Left forelimb (tissue), 1 donor: Measurements from ENCODE around the gene PCAT6.

Experiments used
- DNase-seq: peaks from one replicate; pipeline ENCODE4 v3.0.0-alpha.2; 2018; ENCODE audit warnings: low spot score

Gene PCAT6

DNA sequence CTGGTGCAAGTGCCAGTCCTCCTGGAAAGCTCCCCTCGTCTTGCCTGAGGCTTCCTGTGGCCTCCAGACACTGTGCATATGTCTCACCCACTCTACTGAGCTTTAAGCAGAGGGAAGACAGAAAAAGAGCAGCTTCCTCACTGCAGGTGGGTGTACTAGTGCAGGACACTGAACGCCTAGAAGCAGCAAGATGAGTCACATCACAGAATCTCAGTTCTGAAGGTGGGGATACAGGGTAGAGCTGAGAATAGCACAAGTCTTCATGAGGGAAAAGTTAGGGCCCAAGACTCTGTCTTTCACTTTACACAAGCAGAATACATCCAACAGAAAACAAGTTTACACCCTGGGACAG lies 37.4 kb downstream of the PCAT6 start:
- no peak for DNase-seq

DNA sequence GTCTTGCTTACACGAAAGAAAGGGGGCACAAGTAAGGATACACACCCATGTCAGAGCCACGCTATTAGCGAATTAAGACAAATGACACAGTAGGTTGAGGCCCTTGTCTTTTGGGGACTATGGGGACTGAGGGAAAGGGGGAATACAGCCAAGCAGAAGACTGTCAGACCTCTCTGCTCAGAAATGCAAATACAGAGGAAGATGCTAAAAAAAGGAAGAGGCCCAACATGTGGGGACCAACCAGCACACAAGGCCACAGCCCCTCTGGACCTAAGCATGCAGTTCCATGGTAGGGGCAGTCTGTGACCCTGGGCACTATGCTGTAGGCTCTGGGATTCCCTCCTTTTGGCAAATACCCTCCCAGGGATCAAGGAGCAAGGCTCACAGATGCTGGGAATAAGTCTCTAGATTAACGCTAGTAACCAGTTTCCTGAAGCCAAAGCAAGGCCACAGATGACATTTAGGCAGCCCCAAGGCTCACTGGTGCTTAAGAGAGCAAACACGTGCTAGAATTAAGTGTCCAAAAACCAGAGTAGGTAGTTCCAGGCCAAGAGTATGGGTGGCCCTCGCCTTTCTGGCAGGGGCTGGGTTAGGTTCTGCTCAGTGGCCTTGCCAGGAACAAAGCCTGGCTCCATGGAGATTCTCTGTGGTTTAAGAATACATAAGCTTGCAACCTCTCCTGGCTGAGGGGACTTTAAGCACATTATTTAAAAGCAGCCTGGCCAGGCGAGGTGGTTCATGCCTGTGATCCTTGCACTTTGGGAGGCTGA lies 40.0 kb downstream of the PCAT6 start:
- DNase-seq, result no peak

DNA sequence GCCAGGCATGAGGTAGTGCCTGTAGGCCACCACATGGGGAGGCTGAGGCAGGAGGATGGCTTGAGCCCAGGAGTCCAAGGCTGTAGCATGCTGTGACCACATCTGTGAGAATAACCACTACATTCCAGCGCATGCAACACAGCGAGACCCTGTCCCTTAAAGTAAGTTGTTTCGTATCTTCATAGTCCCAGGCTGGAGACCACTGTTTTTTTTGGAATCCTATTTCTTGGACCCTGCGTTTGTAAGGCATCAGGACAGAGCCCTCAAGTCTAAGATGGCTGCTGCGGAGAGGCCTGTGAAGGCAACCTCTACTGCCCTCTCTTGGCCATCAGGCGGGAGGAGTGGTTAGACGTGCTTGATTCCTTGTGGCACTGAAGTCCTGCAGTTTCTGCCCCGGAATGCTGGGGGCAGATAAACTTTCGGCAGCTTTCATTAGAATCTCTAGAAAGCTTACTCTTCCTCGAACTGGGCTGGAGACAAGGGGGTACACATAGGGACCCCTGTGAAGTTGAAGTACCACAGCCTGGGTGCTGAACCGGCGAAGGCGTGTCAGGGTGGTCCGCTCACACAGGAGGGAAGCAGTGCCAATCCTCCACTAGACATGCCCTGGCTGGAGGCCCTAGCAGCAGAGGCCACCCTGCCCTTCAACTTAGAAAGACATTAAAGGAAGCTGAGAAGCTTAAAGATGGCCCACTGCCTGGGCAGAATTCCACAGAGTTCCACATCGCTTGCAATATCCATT lies 41.6 kb downstream of the PCAT6 start:
- no peak for DNase-seq

DNA sequence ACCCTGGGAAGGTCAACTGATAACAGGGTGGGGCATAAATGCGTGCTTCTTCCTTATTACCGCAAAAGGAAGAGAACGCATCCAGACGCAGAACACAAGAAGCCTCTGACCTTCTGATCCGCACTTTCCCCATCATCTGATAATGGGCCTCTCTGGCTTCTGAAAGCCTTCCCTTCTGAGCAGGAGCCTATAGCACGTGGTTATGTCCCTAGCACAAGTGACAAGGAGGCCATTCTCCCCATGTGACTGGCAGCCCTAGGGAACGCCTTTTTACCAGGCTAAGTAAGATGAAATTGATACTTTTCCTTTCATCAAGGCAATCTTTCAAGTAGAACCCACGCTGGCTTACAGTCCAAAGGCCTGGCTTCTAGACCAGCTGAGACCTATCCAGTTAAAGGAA lies 44.0 kb downstream of the PCAT6 start:
- no peak for DNase-seq

DNA sequence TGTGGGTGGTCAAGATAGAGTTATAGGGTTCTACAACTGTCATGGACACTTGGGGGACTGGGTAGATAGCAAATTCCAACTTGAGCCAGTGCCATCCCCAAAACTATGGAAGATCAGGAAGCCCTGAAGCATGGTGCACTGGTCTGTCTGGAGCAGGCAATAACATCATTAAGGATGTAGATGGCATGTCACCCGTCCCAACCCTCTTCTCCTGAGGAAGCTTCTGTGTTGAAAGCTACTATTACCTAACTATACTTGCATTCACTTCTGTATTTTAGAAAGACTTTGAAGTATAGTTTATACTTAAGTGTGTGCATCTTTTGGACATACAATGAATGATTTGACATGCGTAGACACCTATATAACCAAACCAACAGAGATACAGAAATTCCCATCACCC lies 45.3 kb downstream of the PCAT6 start:
- DNase-seq, result no peak

DNA sequence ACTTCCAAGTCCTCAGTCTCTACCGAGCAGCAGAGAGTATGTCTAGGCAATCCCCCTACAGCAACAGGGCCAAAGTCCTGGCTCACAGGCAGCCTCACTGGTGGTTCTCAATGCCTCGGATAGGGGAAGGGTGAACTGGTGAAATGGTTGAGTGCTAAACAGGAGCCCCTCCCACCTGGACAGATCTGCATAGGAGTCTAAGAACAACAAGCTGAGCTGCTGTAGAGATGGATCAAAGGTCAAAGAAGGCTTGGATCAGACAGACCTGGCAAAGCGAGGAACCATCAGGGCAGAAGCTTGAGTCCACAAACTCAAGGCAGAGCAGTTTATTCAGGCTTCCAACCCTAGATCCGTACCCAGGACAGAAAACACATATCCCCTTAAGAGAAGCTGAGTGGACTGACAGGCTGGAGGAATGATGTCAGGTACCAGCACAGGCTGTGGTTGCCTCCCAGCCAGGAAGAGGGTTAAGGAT lies 46.4 kb downstream of the PCAT6 start:
- no peak for DNase-seq

DNA sequence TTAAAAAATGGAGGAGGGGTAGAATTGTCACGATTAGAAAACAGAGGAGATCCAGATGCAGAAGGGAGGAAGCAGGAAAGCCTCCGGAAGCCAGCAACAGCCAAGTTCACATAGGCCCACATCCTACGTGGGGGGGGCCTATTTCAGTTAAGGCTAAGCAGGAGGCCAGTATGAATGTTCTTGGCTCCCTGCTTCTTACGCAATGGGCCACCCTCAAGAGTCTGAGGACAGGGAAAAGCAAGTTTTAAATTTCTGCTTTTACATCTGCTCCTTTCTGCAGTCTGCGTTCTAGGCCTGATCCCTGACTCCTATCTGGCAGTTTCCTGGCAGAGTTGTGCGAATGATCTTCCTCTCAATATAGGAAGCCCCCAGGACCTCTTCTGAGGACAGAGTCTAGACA lies 47.6 kb downstream of the PCAT6 start:
- no peak for DNase-seq

DNA sequence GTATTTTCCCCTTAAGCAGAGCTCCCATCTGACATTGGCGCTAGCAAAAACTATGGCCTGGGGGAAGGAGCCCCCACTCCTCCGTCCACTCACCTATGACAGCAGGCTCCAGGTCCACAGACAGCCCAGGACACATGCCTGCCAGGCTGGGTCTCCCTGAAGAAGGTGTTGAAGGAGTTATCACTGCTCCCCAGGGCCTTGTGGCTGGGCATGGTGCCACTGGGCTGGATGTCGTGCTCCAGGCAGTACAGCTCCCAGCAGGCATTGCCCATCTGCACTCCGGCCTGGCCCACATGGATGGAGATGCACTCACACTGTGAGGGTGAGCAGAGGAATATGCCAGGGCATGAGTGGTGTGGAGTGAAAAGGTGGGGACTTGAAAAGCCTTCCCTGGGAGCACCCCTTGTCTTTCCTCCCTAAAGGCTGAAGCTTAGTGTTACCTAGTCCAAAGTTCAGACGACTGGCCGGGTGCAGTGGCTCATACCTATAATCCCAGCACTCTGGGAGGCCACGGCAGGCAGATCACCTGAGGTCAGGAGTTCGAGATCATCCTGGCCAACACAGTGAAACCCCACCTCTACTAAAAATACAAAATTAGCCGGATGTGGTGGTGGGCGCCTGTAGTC lies 48.1 kb downstream of the PCAT6 start:
- no peak for DNase-seq

DNA sequence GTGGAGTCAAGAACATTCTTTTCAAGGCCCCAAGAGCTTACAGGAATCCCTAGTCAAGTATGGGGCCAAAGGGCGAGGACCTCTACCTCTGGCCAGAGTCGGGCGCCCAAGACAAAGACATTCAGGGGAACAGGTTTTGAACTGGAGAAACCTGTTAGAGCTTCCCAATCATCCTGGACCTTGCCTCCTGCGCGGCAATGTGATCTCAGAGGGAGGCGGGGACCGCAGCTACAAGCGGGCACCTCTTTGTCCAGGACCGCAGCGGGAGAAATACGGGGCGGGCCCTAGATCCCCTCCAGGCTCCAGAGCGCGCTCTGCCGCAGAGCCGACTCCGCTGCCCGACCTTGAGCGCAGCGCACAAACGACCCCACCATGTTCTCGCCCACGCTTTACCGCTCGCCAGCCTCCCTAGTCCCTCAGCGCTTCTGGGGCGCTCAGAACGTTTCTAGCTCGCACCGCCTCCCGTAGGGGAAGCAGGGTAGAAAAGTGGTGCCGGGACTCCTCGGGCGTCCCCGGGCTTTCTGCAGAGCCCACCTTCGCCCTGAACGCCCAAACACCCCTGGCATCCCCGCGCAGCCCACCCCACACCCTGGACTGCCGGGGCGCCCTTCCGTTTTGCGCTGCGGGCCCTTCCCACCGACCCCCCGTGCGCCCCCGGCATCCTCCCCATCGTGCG lies 50.1 kb downstream of the PCAT6 start:
- DNase-seq, result no peak
